Mucosa of descending colon (tissue), 3 donors: Measurements from ENCODE around the gene ABCA8. TPM values are rescaled to one million over a fixed set of nuclear protein-coding genes. Genes with fewer than 3 reads are reported as not detected.
"Not testable (repeated sequence)": the region's sequence is repeated elsewhere in the genome, so short reads cannot be mapped to it uniquely, and the experiment has no call there.

Experiments
- ATAC-seq: fragments of 200-7000 bp; cut with Tn5 transposase; one replicate; pipeline ENCODE4 v1.9.1; 2020; ENCODE audit warnings: mild to moderate bottlenecking, moderate library complexity
- DNase-seq, 3 donors: peaks; one replicate each; pipeline ENCODE4 v3.0.0-alpha.2; 2020
- H3K36me3 ChIP-seq: fragments of 200-600 bp; one replicate; pipeline ENCODE4 v1.8.0; 2021; ENCODE audit warnings: low read depth, mild to moderate bottlenecking
- H3K4me1 ChIP-seq: fragments of 200-600 bp; one replicate; pipeline ENCODE4 v1.8.0; 2021; ENCODE audit warnings: low read depth, mild to moderate bottlenecking
- H3K4me3 ChIP-seq: fragments of 200-600 bp; one replicate; pipeline ENCODE4 v1.8.0; 2021; ENCODE audit warnings: mild to moderate bottlenecking
- H3K9me3 ChIP-seq: fragments of 200-600 bp; one replicate; pipeline ENCODE4 v1.8.0; 2021; ENCODE audit warnings: mild to moderate bottlenecking
- intact Hi-C, 2 donors: fragments of 100-400 bp; cut with DNase I in 1 of 2; cut with micrococcal nuclease in 1 of 2; formaldehyde crosslinking; loops; one replicate each; pipeline versions ENCODE4 v1.11.0 to v1.11.1; 2022; cut with DNase I, micrococcal nuclease
- total RNA-seq, 3 donors: library from RNA; stranded (reverse); fragmentation: NEBNext Ultra II Directional in 2 of 3; extraction: Animal tissue kit (Norgen Biotek cat#: 25700) in 2 of 3; gene quantifications; one replicate each; pipeline versions ENCODE4 v1.2.1 to v1.2.4, GENCODE V29; 2021 to 2023
- TF ChIP-seq, protein P1 (sequence below): fragments of 200-600 bp; IDR thresholded peaks from one replicate; pipeline ENCODE4 v1.8.0; 2022; ENCODE audit warnings: antibody characterized with exemption, mild to moderate bottlenecking
- donor health status: DM: no; HTN: no; CAD: no; lungs with moderate emphysema.
- donor health status: DM: no; HTN: no; CAD: no.
- donor health status: DM: no; HTN: yes; CAD: no.

Gene ABCA8
- total RNA-seq, 3 donors from 2014 or later = 6.0 to 42.1 (median 13.1) TPM

DNA sequence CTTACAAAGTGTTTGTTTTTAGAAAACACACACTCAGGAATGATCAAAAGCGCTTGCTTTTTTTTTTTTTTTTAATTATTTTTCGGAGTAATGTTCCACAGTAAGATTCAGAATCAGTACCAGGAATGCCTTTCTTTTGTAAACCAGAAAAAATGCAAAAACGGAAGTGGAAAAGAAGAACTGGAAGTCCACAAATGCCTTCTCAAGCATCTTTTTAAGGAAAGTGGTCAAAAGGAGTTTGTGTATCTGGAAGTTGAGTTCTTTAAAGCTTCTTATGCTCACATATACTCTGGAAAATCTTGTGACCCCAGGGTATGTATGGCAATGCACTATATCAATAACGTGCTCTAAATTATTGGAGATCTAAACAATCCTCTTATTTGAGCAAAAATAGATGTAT is 126.0 kb downstream of the ABCA8 start:
- no peaks in the 10 kb centered on the region for H3K9me3 ChIP-seq
- no peak for ATAC-seq
- intact Hi-C loops = no loop called here
- no peaks in the 10 kb centered on the region for H3K36me3 ChIP-seq
- no peak for DNase-seq
- H3K4me3 ChIP-seq = no peak overlapping the region
- H3K4me1 ChIP-seq = no peaks in the 10 kb centered on the region
- TF ChIP-seq, protein P1, sequence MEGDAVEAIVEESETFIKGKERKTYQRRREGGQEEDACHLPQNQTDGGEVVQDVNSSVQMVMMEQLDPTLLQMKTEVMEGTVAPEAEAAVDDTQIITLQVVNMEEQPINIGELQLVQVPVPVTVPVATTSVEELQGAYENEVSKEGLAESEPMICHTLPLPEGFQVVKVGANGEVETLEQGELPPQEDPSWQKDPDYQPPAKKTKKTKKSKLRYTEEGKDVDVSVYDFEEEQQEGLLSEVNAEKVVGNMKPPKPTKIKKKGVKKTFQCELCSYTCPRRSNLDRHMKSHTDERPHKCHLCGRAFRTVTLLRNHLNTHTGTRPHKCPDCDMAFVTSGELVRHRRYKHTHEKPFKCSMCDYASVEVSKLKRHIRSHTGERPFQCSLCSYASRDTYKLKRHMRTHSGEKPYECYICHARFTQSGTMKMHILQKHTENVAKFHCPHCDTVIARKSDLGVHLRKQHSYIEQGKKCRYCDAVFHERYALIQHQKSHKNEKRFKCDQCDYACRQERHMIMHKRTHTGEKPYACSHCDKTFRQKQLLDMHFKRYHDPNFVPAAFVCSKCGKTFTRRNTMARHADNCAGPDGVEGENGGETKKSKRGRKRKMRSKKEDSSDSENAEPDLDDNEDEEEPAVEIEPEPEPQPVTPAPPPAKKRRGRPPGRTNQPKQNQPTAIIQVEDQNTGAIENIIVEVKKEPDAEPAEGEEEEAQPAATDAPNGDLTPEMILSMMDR = no peak

DNA sequence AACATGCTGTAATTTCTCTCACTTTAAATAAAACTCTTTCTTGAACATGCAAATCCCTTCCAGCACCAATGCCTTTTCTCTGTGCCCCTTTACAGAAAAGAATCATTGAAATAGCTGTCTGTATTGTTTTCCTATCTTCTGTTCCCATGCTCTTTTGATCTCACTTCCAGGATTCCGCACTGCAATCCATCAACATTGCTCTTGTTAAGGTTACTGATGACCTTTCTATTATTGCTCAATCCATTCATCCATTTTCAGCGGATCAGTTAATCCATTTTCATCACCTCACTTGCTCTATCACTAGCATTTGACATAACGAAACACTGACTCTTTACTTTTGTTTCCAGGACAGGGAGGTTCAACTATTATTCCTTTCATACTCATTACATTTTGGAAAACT is 130.5 kb downstream of the ABCA8 start:
- Histone ChIP-seq H3K9me3 (no peaks in the 10 kb centered on the region), H3K4me1 (no peaks in the 10 kb centered on the region), H3K36me3 (no peaks in the 10 kb centered on the region), H3K4me3 (no peak overlapping the region)
- DNase-seq = no peak
- TF ChIP-seq, protein P1 = no peak
- no peak for ATAC-seq
- intact Hi-C loops = no loop called here

DNA sequence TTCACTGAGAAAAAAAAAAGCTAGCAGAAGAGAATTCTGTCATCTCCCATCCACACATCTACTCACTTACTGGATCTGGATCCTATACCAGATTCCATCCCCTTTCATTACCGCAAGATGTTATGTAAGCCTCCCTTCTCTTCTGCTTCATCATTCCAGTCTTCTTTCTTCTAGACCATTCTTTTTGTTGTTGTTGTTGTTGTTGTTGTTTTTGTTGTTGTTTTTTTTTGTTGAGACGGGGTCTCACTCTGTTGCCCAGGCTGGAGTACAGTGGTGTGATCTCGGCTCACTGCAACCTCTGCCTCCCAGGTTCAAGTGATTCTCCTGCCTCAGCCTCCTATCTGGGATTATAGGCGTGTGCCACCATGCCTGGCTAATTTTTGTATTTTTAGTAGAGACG is 131.0 kb downstream of the ABCA8 start:
- H3K4me1 ChIP-seq, intact Hi-C loops, H3K36me3 ChIP-seq, DNase-seq, ATAC-seq, H3K9me3 ChIP-seq, H3K4me3 ChIP-seq: not testable (repeated sequence)

DNA sequence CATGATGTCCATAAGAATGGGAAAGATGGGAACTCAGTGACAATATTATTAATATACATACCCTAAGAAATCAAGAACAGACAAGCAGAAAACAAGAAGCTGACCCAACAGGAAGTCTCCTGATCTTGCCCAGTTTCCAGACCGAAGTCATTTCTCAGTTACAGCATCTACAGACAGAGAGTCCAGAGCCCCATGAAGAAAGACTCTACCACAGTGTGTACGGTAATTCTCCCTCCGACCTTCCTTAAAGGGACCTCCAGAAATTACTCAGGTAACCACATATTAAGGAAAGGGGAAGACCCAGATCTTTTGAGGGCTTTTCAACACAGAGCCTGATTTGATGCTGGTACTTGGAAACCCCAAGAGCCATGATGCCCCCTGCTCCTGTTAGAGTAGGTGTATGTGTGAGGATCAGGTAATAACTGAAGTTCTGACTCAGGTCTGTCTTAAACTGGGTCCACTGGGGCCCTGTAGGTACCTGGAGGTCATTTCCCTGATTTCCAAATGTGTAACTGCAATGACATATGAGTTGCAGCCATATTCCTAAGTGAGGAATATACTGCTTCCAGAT is 132.4 kb downstream of the ABCA8 start:
- intact Hi-C loops = no loop called here
- ATAC-seq (no peak), DNase-seq (no peak)

DNA sequence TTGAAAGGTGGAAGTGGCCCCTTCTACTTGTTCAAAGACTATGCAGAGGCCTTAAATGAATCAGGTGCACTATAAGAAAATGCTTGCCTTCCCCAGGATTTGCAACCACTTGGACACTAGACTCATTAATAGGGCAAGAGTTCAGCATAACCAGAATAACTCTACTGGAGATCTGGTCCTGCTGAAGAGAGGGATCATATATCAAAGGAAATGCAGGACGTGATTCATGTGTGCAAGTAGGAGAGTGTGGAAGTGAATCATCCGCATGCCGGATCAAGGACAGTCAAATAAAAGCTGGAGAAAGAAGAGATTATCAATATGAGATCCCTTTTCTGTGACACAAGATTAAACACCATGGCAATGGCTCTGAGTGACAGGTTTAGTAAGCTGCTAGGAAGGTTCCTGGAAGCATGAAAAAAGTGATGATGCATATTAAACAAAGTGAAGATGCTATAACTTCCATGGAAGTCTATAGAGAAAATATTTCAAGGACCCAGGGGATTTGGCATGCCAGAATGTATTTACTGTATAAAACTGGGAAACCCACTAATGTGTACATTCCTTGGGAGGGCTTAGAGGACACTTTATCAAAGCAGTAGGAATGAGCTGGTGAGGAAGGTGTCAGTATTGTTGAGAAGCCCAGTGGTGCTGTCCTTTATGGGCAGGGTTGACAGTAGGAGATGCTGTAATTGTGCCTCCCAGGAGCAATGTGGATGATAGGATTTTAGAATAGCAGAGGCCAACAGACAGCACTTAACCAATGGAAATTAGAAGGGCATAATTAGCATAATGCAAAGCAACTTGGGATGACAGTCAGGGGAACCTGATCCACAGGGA is 133.1 kb downstream of the ABCA8 start:
- no peak overlapping the region for H3K4me3 ChIP-seq
- H3K36me3 ChIP-seq = no peaks in the 10 kb centered on the region
- DNase-seq = no peak
- no peak for ATAC-seq
- H3K9me3 ChIP-seq = no peaks in the 10 kb centered on the region
- TF ChIP-seq, protein P1 = no peak
- H3K4me1 ChIP-seq = no peaks in the 10 kb centered on the region
- intact Hi-C loops = no loop called here

More for the DNA sequence above, 132.4 kb downstream of the ABCA8 start:
- Histone ChIP-seq H3K4me3 (no peak overlapping the region), H3K36me3 (no peaks in the 10 kb centered on the region), H3K9me3 (no peaks in the 10 kb centered on the region), H3K4me1 (no peaks in the 10 kb centered on the region)
- TF ChIP-seq, protein P1 = no peak

DNA sequence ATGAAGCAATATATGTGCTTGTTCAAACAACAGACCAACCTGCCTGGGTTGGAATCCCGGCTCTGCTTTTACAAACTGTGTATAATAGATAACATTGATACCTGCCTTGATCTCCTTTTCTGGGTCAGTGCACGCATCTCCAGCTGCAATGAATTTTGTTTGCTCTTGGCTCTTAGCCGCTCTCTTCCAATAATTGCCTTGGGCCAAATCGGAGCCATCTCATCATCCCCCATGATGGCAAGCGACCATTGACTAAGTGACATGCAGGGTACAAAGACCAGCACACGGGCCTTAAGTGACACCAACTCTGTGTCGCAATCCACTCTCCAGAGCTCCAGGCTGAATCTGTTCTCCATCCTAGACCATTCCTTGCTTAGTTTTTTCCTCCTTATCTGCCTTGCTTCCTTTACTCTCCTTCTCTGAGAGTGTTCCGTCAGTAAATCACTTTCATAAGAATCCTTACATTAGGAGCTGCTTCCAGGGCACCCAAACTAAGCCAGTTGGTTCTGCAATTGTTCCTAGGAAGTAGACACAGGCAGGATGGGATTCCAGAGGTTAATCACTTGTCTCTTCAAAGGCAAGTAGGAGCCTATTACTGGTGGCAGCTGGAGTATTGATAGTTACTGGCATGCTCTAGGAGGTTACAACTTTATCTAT is 134.2 kb downstream of the ABCA8 start:
- DNase-seq = no peak
- Histone ChIP-seq H3K4me3 (no peak overlapping the region), H3K36me3 (no peaks in the 10 kb centered on the region), H3K9me3 (no peaks in the 10 kb centered on the region), H3K4me1 (no peaks in the 10 kb centered on the region)
- TF ChIP-seq, protein P1 = no peak
- ATAC-seq = no peak
- intact Hi-C loops = no loop called here
